SK-N-SH (cell line): ENCODE data around the gene FAM118A. TPM values are rescaled to one million over a fixed set of nuclear protein-coding genes. Genes with fewer than 3 reads are reported as not detected.

ENCODE experiments used
- CTCF ChIA-PET: fragments of 300-600, 350-600 bp; formaldehyde crosslinking; extraction: SDS; loops from one replicate; lab custom pipeline; 2021; lab: Yijun Ruan, JAX
- POLR2A ChIA-PET: fragments of 350-600 bp; sonication (Branson Sonifier 250); formaldehyde crosslinking; extraction: SDS; loops from one replicate; lab custom pipeline; 2020; ENCODE audit warnings: antibody characterized with exemption, inconsistent platforms; lab: Yijun Ruan, JAX
- DNase-seq: peaks from one replicate; pipeline ENCODE4 v3.0.0; 2012
- H2AFZ ChIP-seq: fragments of 200-600 bp; sonication (generic); 2 replicates; pipeline ENCODE4 v1.8.1; 2016; ENCODE audit warnings: antibody characterized with exemption, mild to moderate bottlenecking, low read depth
- H3F3A ChIP-seq: fragments of 200-600 bp; sonication (generic); replicated peaks from 2 replicates; pipeline ENCODE3; 2016; ENCODE audit warnings: antibody characterized with exemption, mild to moderate bottlenecking; ENCODE audit not compliant: insufficient read depth
- H3K27ac ChIP-seq, 2 experiments: fragments of 200-500 bp in 1 of 2; fragments of 200-600 bp in 1 of 2; sonication (Bioruptor generic) in 1 of 2; sonication (generic), shearing (Covaris generic) in 1 of 2; 2 replicates each; pipeline versions ENCODE4 v1.5.1 to v1.6.1; 2014 to 2016; ENCODE audit warnings: low read depth in 2 of 2, inconsistent platforms in 1 of 2, low read length in 1 of 2, mild to moderate bottlenecking in 1 of 2, mixed read lengths in 1 of 2
- H3K27me3 ChIP-seq: fragments of 200-600 bp; sonication (generic), shearing (Covaris generic); 2 replicates; pipeline ENCODE4 v1.6.1; 2016; ENCODE audit warnings: mixed run types; ENCODE audit not compliant: insufficient read depth
- H3K36me3 ChIP-seq, 2 experiments: fragments of 200-500 bp in 1 of 2; fragments of 200-600 bp in 1 of 2; sonication (Bioruptor generic) in 1 of 2; sonication (generic) in 1 of 2; replicated peaks in 1 of 2; 2 replicates each; pipeline versions ENCODE3 to v1.5.1; 2014 to 2016; ENCODE audit warnings: low read length in 1 of 2, mild to moderate bottlenecking in 1 of 2; ENCODE audit not compliant: insufficient read depth in 2 of 2, control insufficient read depth in 1 of 2
- H3K4me1 ChIP-seq, 2 experiments: fragments of 200-500 bp in 1 of 2; fragments of 200-600 bp in 1 of 2; sonication (Bioruptor generic) in 1 of 2; sonication (generic), shearing (Covaris generic) in 1 of 2; 2 replicates each; pipeline versions ENCODE4 v1.5.1 to v1.6.1; 2014 to 2016; ENCODE audit warnings: low read depth in 1 of 2, low read length in 1 of 2, mixed run types in 1 of 2; ENCODE audit not compliant: insufficient read depth in 2 of 2, control insufficient read depth in 1 of 2
- H3K4me2 ChIP-seq: fragments of 200-600 bp; sonication (generic), shearing (Covaris generic); 2 replicates; pipeline ENCODE4 v1.6.1; 2017; ENCODE audit warnings: mixed run types
- H3K4me3 ChIP-seq, 2 experiments: fragments of 200-500 bp in 1 of 2; fragments of 200-600 bp in 1 of 2; sonication (Bioruptor generic) in 1 of 2; sonication (generic), shearing (Covaris generic) in 1 of 2; 2 replicates each; pipeline versions ENCODE4 v1.5.1 to v1.8.1; 2014 to 2016; ENCODE audit warnings: low read depth in 2 of 2, inconsistent platforms in 1 of 2, low read length in 1 of 2, mild to moderate bottlenecking in 1 of 2, mixed read lengths in 1 of 2, moderate library complexity in 1 of 2
- H3K79me2 ChIP-seq: fragments of 200-600 bp; sonication (generic); 2 replicates; pipeline ENCODE4 v1.8.1; 2017; ENCODE audit warnings: mild to moderate bottlenecking; ENCODE audit not compliant: insufficient read depth
- H3K9ac ChIP-seq: fragments of 200-600 bp; sonication (generic); 2 replicates; pipeline ENCODE4 v1.6.1; 2017; ENCODE audit warnings: mixed run types
- H3K9me2 ChIP-seq: fragments of 200-600 bp; sonication (generic); 2 replicates; pipeline ENCODE4 v1.6.1; 2017; ENCODE audit warnings: mixed run types
- H3K9me3 ChIP-seq: fragments of 200-600 bp; sonication (generic); 2 replicates; pipeline ENCODE4 v1.6.1; 2017; ENCODE audit warnings: mixed run types, mild to moderate bottlenecking, moderate library complexity
- H4K20me1 ChIP-seq: fragments of 200-600 bp; sonication (generic); 2 replicates; pipeline ENCODE4 v1.6.1; 2017; ENCODE audit warnings: mild to moderate bottlenecking, mixed run types; ENCODE audit not compliant: insufficient read depth
- CHD2 ChIP-seq: fragments of 150-350 bp; IDR thresholded peaks from 2 replicates; pipeline ENCODE4 v1.6.1; 2018; ENCODE audit warnings: low read length; ENCODE audit not compliant: partially characterized antibody
- ELF1 ChIP-seq: IDR thresholded peaks from 2 replicates; pipeline ENCODE4 v1.4.0; 2012
- EP300 ChIP-seq, 2 experiments: IDR thresholded peaks; 2 replicates each; pipeline versions ENCODE4 v1.4.0 to v1.6.1; 2012; ENCODE audit warnings: borderline replicate concordance in 1 of 2, low read depth in 1 of 2, low read length in 1 of 2
- EZH2phosphoT487 ChIP-seq: fragments of 200-600 bp; sonication (generic); IDR thresholded peaks from 2 replicates; pipeline ENCODE4 v1.6.1; 2017; ENCODE audit warnings: low read depth, mixed run types, mild to moderate bottlenecking, antibody characterized with exemption, moderate library complexity, borderline replicate concordance
- FOXJ3 ChIP-seq: sonication (generic); formaldehyde crosslinking; IDR thresholded peaks from 2 replicates; pipeline ENCODE4 v1.5.1; 2020; ENCODE audit warnings: mild to moderate bottlenecking, missing genetic modification reagents
- GABPA ChIP-seq: IDR thresholded peaks from 2 replicates; pipeline ENCODE4 v1.4.0; 2012; ENCODE audit warnings: low read depth, mild to moderate bottlenecking
- GATA2 ChIP-seq: sonication (generic); formaldehyde crosslinking; IDR thresholded peaks from 2 replicates; pipeline ENCODE4 v1.5.0; 2020; ENCODE audit warnings: mild to moderate bottlenecking, missing genetic modification reagents
- MEF2A ChIP-seq: IDR thresholded peaks from 2 replicates; pipeline ENCODE4 v1.4.0; 2012; ENCODE audit warnings: low read depth, borderline replicate concordance
- MXI1 ChIP-seq: IDR thresholded peaks from 2 replicates; pipeline ENCODE4 v1.6.1; 2012; ENCODE audit warnings: mild to moderate bottlenecking, low read depth, low read length, improper control_type of control experiment
- NFIC ChIP-seq: IDR thresholded peaks from 2 replicates; pipeline ENCODE4 v1.4.0; 2012; ENCODE audit warnings: borderline replicate concordance
- NRF1 ChIP-seq: IDR thresholded peaks from 2 replicates; pipeline ENCODE4 v1.6.1; 2012; ENCODE audit warnings: low read depth, mild to moderate bottlenecking, low read length
- POLR2AphosphoS5 ChIP-seq: IDR thresholded peaks from 2 replicates; pipeline ENCODE4 v1.6.1; 2012; ENCODE audit warnings: low read depth, low read length
- RAD21 ChIP-seq: IDR thresholded peaks from 2 replicates; pipeline ENCODE4 v1.6.1; 2012; ENCODE audit warnings: mild to moderate bottlenecking, low read length
- RCOR1 ChIP-seq: fragments of 150-350 bp; IDR thresholded peaks from 2 replicates; pipeline ENCODE4 v1.6.1; 2017; ENCODE audit warnings: antibody characterized with exemption, low read length
- RXRA ChIP-seq: IDR thresholded peaks from 2 replicates; pipeline ENCODE4 v1.4.0; 2012; ENCODE audit warnings: low read depth, mild to moderate bottlenecking, borderline replicate concordance
- SIN3A ChIP-seq: IDR thresholded peaks from 2 replicates; pipeline ENCODE4 v1.6.1; 2012; ENCODE audit warnings: low read depth, mild to moderate bottlenecking, low read length, moderate library complexity, borderline replicate concordance
- SMC3 ChIP-seq: IDR thresholded peaks from 2 replicates; pipeline ENCODE4 v1.6.1; 2012; ENCODE audit warnings: low read depth, low read length, improper control_type of control experiment
- TAF1 ChIP-seq: IDR thresholded peaks from 2 replicates; pipeline ENCODE4 v1.6.1; 2012; ENCODE audit warnings: low read depth, mild to moderate bottlenecking, low read length, moderate library complexity, borderline replicate concordance
- TCF12 ChIP-seq: IDR thresholded peaks from 2 replicates; pipeline ENCODE4 v1.4.0; 2012
- TEAD4 ChIP-seq: IDR thresholded peaks from 2 replicates; pipeline ENCODE4 v1.4.0; 2012; ENCODE audit warnings: mild to moderate bottlenecking, borderline replicate concordance; ENCODE audit not compliant: insufficient read depth
- WGBS: methylation state at CpG from one replicate; pipeline ENCODE4 v1.1.6; 2017; ENCODE audit warnings: low lambda C conversion rate; 5-methylcytosine and 5-hydroxymethylcytosine counted together
- polyA plus RNA-seq, 3 experiments: library from polyadenylated mRNA; depleted of rRNA; stranded (reverse); fragments of >200 nt; gene quantifications; 2 replicates each; pipeline ENCODE4 v1.2.3, GENCODE V29; 2012
- TF ChIP-seq, protein P1 (sequence below): IDR thresholded peaks from 2 replicates; pipeline ENCODE4 v1.6.1; 2012; ENCODE audit warnings: mild to moderate bottlenecking, low read depth, low read length, moderate library complexity
- TF ChIP-seq, protein P2 (sequence below): IDR thresholded peaks from 2 replicates; pipeline ENCODE4 v1.4.0; 2012; ENCODE audit warnings: low read depth, borderline replicate concordance
- TF ChIP-seq, protein P3 (sequence below): fragments of 150-350 bp; IDR thresholded peaks from 2 replicates; pipeline ENCODE4 v1.6.1; 2016; ENCODE audit warnings: mild to moderate bottlenecking, low read depth, low read length
- TF ChIP-seq, protein P4 (sequence below): IDR thresholded peaks from 2 replicates; pipeline ENCODE4 v1.4.0; 2012; ENCODE audit warnings: low read depth, borderline replicate concordance
- TF ChIP-seq, protein P5 (sequence below): IDR thresholded peaks from 2 replicates; pipeline ENCODE4 v1.4.0; 2012; ENCODE audit warnings: low read depth

The FAM118A gene
- polyA plus RNA-seq, 1 of the 3 experiments (the other 2 are of a cell fraction), result 11.3 TPM

DNA sequence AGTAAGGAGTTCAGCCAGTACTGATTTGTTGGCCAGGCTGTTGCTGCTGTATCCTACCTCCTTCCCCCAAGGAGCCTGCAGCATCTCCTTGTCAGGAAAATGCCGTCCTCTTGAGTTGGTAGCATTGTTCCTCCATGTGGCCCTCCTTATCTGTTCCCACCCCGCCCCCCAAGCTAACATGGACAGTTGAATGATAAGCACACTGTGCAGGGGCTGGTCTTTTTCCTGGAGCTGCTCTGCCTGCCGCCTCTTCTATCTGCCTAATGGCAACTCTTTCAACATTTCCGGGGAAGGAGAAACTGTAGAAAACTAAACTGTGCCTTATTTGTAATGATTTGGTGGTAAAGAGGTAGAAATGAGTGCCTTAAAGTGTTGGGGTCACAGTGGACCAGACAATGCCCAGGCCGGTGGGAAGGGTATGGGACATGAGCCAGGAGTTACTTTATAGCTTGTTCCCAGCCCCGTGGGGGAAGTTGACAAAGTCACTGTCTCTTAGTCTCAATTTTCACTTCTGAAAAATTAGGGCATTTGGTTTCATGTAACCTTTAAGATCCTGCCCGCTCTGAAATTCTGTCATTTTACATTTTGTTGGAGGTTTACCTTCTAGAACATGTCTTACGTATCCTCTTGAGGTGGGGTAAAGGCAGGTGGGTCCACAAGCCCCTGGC lies 4.5 kb downstream of the FAM118A start:
- Histone ChIP-seq H3K27ac (peak overlapping the region in 1 of 2 experiments; percentile 94; a peak in 2 of 4 replicates), H3K4me3 (no peak overlapping the region; a peak in 1 of 4 replicates), H3K9ac (no peak overlapping the region), H3K36me3 (no peaks in the 10 kb centered on the region), H3K79me2 (peaks cover 56% of the 10 kb centered on the region), H3K27me3 (no peaks in the 10 kb centered on the region), H2AFZ (no peak overlapping the region), H3K9me3 (no peaks in the 10 kb centered on the region), H3K4me1 (peaks cover 13 to 66% of the 10 kb centered on the region in 2 experiments), H3K9me2 (no peaks in the 10 kb centered on the region), H3F3A (peaks cover 6% of the 10 kb centered on the region), H3K4me2 (no peak overlapping the region), H4K20me1 (no peaks in the 10 kb centered on the region)
- DNase-seq, result peak; percentile 79
- ChIA-PET POLR2A (interaction anchor here (0.8 kb wide), 1 partner anchor 10 kb away, joined by 3 read pairs; no protein-coding TSS in a partner anchor), CTCF (interaction anchor here (0.9 to 1.4 kb wide), 3 partner anchors 17 to 240 kb away, joined by 3 to 4 read pairs (median 3); no protein-coding TSS in a partner anchor)
- WGBS, result 54% methylated on average over 8 of the region's 8 CpGs
- TF ChIP-seq RAD21 (peak; percentile 18; the same call in 1 of the 2 replicates), MXI1 (peak; percentile 78), EZH2phosphoT487 (no peak), GATA2 (CRISPR knock-in tag) (peak; percentile 81), CHD2 (peak; percentile 53), FOXJ3 (CRISPR knock-in tag) (peak; percentile 25; the same call in 1 of the 2 replicates), RCOR1 (no peak), MEF2A (no peak), SIN3A (no peak), ELF1 (no peak), NRF1 (no peak), GABPA (no peak), TEAD4 (no peak), TCF12 (no peak), POLR2AphosphoS5 (no peak), RXRA (no peak), NFIC (no peak), EP300 (IDR thresholded peaks at IDR 0.05; ENCODE audit: borderline replicate concordance in 1 of 2, low read depth in 1 of 2, low read length in 1 of 2) (peak in 1 of 2 experiments; percentile 41; a peak in 1 of 4 replicates), TAF1 (no peak), SMC3 (no peak)
- TF ChIP-seq, protein P1, sequence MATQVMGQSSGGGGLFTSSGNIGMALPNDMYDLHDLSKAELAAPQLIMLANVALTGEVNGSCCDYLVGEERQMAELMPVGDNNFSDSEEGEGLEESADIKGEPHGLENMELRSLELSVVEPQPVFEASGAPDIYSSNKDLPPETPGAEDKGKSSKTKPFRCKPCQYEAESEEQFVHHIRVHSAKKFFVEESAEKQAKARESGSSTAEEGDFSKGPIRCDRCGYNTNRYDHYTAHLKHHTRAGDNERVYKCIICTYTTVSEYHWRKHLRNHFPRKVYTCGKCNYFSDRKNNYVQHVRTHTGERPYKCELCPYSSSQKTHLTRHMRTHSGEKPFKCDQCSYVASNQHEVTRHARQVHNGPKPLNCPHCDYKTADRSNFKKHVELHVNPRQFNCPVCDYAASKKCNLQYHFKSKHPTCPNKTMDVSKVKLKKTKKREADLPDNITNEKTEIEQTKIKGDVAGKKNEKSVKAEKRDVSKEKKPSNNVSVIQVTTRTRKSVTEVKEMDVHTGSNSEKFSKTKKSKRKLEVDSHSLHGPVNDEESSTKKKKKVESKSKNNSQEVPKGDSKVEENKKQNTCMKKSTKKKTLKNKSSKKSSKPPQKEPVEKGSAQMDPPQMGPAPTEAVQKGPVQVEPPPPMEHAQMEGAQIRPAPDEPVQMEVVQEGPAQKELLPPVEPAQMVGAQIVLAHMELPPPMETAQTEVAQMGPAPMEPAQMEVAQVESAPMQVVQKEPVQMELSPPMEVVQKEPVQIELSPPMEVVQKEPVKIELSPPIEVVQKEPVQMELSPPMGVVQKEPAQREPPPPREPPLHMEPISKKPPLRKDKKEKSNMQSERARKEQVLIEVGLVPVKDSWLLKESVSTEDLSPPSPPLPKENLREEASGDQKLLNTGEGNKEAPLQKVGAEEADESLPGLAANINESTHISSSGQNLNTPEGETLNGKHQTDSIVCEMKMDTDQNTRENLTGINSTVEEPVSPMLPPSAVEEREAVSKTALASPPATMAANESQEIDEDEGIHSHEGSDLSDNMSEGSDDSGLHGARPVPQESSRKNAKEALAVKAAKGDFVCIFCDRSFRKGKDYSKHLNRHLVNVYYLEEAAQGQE, result no peak
- TF ChIP-seq, protein P2, sequence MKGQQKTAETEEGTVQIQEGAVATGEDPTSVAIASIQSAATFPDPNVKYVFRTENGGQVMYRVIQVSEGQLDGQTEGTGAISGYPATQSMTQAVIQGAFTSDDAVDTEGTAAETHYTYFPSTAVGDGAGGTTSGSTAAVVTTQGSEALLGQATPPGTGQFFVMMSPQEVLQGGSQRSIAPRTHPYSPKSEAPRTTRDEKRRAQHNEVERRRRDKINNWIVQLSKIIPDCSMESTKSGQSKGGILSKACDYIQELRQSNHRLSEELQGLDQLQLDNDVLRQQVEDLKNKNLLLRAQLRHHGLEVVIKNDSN, result no peak
- TF ChIP-seq, protein P3, sequence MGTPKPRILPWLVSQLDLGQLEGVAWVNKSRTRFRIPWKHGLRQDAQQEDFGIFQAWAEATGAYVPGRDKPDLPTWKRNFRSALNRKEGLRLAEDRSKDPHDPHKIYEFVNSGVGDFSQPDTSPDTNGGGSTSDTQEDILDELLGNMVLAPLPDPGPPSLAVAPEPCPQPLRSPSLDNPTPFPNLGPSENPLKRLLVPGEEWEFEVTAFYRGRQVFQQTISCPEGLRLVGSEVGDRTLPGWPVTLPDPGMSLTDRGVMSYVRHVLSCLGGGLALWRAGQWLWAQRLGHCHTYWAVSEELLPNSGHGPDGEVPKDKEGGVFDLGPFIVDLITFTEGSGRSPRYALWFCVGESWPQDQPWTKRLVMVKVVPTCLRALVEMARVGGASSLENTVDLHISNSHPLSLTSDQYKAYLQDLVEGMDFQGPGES, result no peak
- TF ChIP-seq, protein P4, sequence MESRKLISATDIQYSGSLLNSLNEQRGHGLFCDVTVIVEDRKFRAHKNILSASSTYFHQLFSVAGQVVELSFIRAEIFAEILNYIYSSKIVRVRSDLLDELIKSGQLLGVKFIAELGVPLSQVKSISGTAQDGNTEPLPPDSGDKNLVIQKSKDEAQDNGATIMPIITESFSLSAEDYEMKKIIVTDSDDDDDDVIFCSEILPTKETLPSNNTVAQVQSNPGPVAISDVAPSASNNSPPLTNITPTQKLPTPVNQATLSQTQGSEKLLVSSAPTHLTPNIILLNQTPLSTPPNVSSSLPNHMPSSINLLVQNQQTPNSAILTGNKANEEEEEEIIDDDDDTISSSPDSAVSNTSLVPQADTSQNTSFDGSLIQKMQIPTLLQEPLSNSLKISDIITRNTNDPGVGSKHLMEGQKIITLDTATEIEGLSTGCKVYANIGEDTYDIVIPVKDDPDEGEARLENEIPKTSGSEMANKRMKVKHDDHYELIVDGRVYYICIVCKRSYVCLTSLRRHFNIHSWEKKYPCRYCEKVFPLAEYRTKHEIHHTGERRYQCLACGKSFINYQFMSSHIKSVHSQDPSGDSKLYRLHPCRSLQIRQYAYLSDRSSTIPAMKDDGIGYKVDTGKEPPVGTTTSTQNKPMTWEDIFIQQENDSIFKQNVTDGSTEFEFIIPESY, result no peak
- TF ChIP-seq, protein P5, sequence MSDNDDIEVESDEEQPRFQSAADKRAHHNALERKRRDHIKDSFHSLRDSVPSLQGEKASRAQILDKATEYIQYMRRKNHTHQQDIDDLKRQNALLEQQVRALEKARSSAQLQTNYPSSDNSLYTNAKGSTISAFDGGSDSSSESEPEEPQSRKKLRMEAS, result no peak
